HFFc6 (cell line): ENCODE measurements around the gene DEFB132. TPM values are rescaled to one million over a fixed set of nuclear protein-coding genes. Genes with fewer than 3 reads are reported as not detected.
"Not testable (repeated sequence)": the region's sequence is repeated elsewhere in the genome, so short reads cannot be mapped to it uniquely, and the experiment has no call there.

Experiments used
- DNase-seq: peaks from one replicate; pipeline ENCODE4 v3.0.0-alpha.2; 2018
- H3K27ac Mint-ChIP-seq: 2 replicates; pipeline ENCODE4 v1.8.0; 2020; ENCODE audit warnings: mild to moderate bottlenecking, mixed read lengths
- H3K27me3 Mint-ChIP-seq: 2 replicates; pipeline ENCODE4 v1.8.0; 2021; ENCODE audit warnings: mild to moderate bottlenecking, moderate library complexity, mixed read lengths; ENCODE audit not compliant: insufficient read depth
- H3K36me3 Mint-ChIP-seq: 2 replicates; pipeline ENCODE4 v1.8.0; 2021; ENCODE audit warnings: low read depth, mixed read lengths
- H3K4me1 Mint-ChIP-seq: 2 replicates; pipeline ENCODE4 v1.8.0; 2020; ENCODE audit warnings: low read depth, mixed read lengths
- H3K4me3 Mint-ChIP-seq: 2 replicates; pipeline ENCODE4 v1.8.0; 2020; ENCODE audit warnings: mild to moderate bottlenecking, moderate library complexity, mixed read lengths
- H3K9me3 Mint-ChIP-seq: 2 replicates; pipeline ENCODE4 v1.8.0; 2020; ENCODE audit warnings: mild to moderate bottlenecking, mixed read lengths
- total RNA-seq, 6 experiments: library from RNA; stranded (reverse); fragmentation: NEBNext Ultra II Directional; extraction: Animal tissue kit (Norgen Biotek cat#: 25700); gene quantifications; 2 replicates in 1 of 6; 3 replicates in 5 of 6; pipeline ENCODE4 v1.2.3, GENCODE V29; 2021
- TF ChIP-seq, protein P1 (sequence below): fragments of 200-600 bp; sonication (generic); IDR thresholded peaks from 2 replicates; pipeline ENCODE4 v1.5.0; 2021; ENCODE audit warnings: antibody characterized with exemption, mild to moderate bottlenecking

The DEFB132 gene
- total RNA-seq, 6 experiments from 2014 or later = not detected

DNA sequence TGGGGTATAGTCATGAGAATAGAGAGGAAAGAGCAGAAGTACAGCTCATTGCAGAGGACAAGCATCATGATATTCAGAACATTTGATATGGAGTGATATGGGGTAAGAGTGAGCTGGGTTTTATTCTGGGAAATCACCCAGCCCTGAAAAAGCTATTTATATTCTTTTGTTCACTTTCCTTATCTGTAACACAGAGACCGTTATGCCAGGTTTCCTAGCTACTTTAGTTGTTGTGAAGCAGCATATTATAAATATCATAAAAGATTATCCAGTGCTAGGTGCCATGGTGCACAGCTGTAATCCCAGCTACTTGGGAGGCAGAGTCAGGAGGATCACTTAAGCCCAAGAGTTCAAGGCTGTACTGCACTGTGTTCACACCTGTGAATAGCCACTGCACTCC lies 40.3 kb upstream of the DEFB132 start:
- Mint-ChIP-seq H3K36me3 (no peaks in the 10 kb centered on the region), H3K9me3 (no peaks in the 10 kb centered on the region), H3K27me3 (peaks cover 2% of the 10 kb centered on the region), H3K27ac (no peak overlapping the region), H3K4me3 (no peak overlapping the region), H3K4me1 (no peaks in the 10 kb centered on the region)
- TF ChIP-seq, protein P1, sequence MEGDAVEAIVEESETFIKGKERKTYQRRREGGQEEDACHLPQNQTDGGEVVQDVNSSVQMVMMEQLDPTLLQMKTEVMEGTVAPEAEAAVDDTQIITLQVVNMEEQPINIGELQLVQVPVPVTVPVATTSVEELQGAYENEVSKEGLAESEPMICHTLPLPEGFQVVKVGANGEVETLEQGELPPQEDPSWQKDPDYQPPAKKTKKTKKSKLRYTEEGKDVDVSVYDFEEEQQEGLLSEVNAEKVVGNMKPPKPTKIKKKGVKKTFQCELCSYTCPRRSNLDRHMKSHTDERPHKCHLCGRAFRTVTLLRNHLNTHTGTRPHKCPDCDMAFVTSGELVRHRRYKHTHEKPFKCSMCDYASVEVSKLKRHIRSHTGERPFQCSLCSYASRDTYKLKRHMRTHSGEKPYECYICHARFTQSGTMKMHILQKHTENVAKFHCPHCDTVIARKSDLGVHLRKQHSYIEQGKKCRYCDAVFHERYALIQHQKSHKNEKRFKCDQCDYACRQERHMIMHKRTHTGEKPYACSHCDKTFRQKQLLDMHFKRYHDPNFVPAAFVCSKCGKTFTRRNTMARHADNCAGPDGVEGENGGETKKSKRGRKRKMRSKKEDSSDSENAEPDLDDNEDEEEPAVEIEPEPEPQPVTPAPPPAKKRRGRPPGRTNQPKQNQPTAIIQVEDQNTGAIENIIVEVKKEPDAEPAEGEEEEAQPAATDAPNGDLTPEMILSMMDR = no peak
- no peak for DNase-seq

DNA sequence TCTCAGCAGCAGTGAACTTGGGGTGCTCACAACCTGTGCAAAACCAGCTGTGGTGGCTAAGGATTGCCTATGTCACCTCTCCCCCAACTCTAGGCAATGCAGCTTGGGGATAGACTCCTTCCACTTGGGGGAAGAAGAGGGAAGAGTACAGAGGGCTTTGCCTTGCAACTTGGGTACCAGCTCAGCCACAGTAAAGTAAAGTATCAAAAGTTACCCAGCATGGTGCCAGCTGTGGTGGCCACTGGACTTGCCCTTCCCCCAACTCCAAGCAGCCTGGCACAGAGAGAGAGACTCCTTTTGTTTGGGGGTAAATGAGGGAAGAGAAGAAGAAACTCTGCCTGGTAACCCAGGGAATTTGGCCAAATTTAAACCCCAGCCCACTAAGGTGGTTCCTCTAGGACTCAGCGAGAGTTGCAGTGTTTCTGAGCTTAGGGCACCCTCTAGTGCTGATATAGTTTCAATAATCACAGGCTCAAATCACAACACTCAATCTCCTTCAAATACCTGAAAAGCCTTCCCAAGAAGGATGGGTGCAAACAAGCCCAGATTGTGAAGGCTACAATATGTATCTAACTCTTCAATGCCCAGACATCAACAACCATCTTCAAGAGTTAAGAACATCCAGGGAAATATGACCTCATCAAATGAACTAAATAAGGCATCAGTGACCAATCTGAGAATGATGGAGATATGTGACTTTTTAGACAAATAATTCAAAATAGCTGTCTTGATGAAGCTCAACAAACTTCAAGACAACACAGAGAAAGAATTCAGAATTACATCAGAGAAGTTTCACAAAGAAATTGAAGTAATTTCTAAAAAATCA lies 38.0 kb upstream of the DEFB132 start:
- Mint-ChIP-seq H3K4me3 (no peak overlapping the region), H3K27me3 (peaks cover 2% of the 10 kb centered on the region), H3K4me1 (no peaks in the 10 kb centered on the region), H3K9me3 (no peaks in the 10 kb centered on the region), H3K36me3 (no peaks in the 10 kb centered on the region), H3K27ac (no peak overlapping the region)
- peak; percentile 5 for DNase-seq
- TF ChIP-seq, protein P1 = peak; percentile 65

- H3K4me1 Mint-ChIP-seq = no peaks in the 10 kb centered on the region
- H3K27me3 Mint-ChIP-seq = peaks cover 2% of the 10 kb centered on the region; the same call in 1 of the 2 replicates
- no peaks in the 10 kb centered on the region for H3K9me3 Mint-ChIP-seq
- no peaks in the 10 kb centered on the region for H3K36me3 Mint-ChIP-seq
- DNase-seq = no peak
- no peak overlapping the region for H3K27ac Mint-ChIP-seq
- TF ChIP-seq, protein P1 = no peak
- no peak overlapping the region for H3K4me3 Mint-ChIP-seq
These were observed 36.2 kb upstream of the DEFB132 start for GRCh38 chr20:221258-221830.

- not testable (repeated sequence) for H3K27me3 Mint-ChIP-seq, H3K36me3 Mint-ChIP-seq, DNase-seq, H3K27ac Mint-ChIP-seq, H3K4me1 Mint-ChIP-seq, H3K9me3 Mint-ChIP-seq, H3K4me3 Mint-ChIP-seq
These were observed 31.6 kb upstream of the DEFB132 start for GRCh38 chr20:225879-226278.

- H3K27me3 Mint-ChIP-seq = no peaks in the 10 kb centered on the region; the same call in none of the 2 replicates
- H3K9me3 Mint-ChIP-seq = no peaks in the 10 kb centered on the region
These were observed 30.6 kb upstream of the DEFB132 start, which contains the start of gene DEFB129 for GRCh38 chr20:226958-227357. DEFB129 (plus strand) TSS chr20:227258; CDS start chr20:227289, 31 bp downstream.

More at GRCh38 chr20:226958-227357, 30.6 kb upstream of the DEFB132 start, which contains the start of gene DEFB129:
- no peak for DNase-seq
- no peak within 1 kb of the TSS for H3K4me3 Mint-ChIP-seq
- no peaks in the 10 kb centered on the region for H3K36me3 Mint-ChIP-seq
- no peak within 1 kb of the TSS for H3K27ac Mint-ChIP-seq
- TF ChIP-seq, protein P1 = no peak
- no peaks in the 10 kb centered on the region for H3K4me1 Mint-ChIP-seq
